HCT116 (cell line): ENCODE results near the gene NT5C1A. TPM values are rescaled to one million over a fixed set of nuclear protein-coding genes. Genes with fewer than 3 reads are reported as not detected.

Source experiments
- ATAC-seq: fragments of 200-7000 bp; cut with Tn5 transposase; 2 replicates; pipeline ENCODE4 v1.9.1; 2020; ENCODE audit warnings: mild to moderate bottlenecking, moderate library complexity
- BruUV-seq: library from RNA; stranded (reverse); fragments of 400-500 nt; replicated peaks from 2 replicates; lab custom pipeline; 2021; lab: Mats Ljungman, UMichigan
- CTCF ChIA-PET: fragments of 300-600 bp; sonication (Branson Sonifier 250); formaldehyde crosslinking; loops from one replicate; lab custom pipeline; 2021; ENCODE audit warnings: antibody characterized with exemption; lab: Charles Lee
- POLR2A ChIA-PET: fragments of 300-600, 350-600 bp; sonication (Branson Sonifier 250); formaldehyde crosslinking; loops from one replicate; lab custom pipeline; 2021; ENCODE audit warnings: antibody characterized with exemption; lab: Charles Lee
- RAD21 ChIA-PET, 2 experiments: fragments of 300-600 bp; sonication (Branson Sonifier 250); formaldehyde crosslinking; loops; one replicate each; lab custom pipeline; 2023; ENCODE audit warnings: low total read pairs in 2 of 2; ENCODE audit not compliant: uncharacterized antibody in 2 of 2, unreplicated experiment in 2 of 2, low non-redundant PET in 1 of 2; lab: Charles Lee
- DNase-seq: peaks from one replicate; pipeline ENCODE4 v3.0.0-alpha.2; 2010; ENCODE audit warnings: low read depth, low spot score
- H2AFZ ChIP-seq: fragments of 200-600 bp; shearing (Covaris generic), sonication (generic); 2 replicates; pipeline ENCODE4 v1.6.1; 2017; ENCODE audit warnings: low read depth, mixed run types, mixed read lengths, antibody characterized with exemption, low read length; ENCODE audit not compliant: poor library complexity, severe bottlenecking
- H3K27ac ChIP-seq: 2 replicates; pipeline ENCODE4 v1.5.1; 2012; ENCODE audit warnings: low read depth, low read length
- H3K27me3 ChIP-seq: fragments of 200-600 bp; sonication (generic); 2 replicates; pipeline ENCODE4 v1.6.1; 2016; ENCODE audit warnings: mixed run types, low read length, mixed read lengths; ENCODE audit not compliant: insufficient read depth
- H3K36me3 ChIP-seq, 2 experiments: fragments of 200-500 bp in 1 of 2; fragments of 200-600 bp in 1 of 2; sonication (Bioruptor generic) in 1 of 2; sonication (generic) in 1 of 2; 2 replicates each; pipeline versions ENCODE4 v1.5.1 to v1.6.1; 2014 to 2016; ENCODE audit warnings: low read length in 2 of 2, inconsistent platforms in 1 of 2, mixed read lengths in 1 of 2, mixed run types in 1 of 2; ENCODE audit not compliant: insufficient read depth in 2 of 2, control insufficient read depth in 1 of 2
- H3K4me1 ChIP-seq, 2 experiments: fragments of 200-600 bp in 1 of 2; sonication (generic) in 1 of 2; 2 replicates each; pipeline versions ENCODE4 v1.5.1 to v1.6.1; 2012 to 2017; ENCODE audit warnings: low read length in 2 of 2, inconsistent platforms in 1 of 2, mild to moderate bottlenecking in 1 of 2, mixed read lengths in 1 of 2, mixed run types in 1 of 2, moderate library complexity in 1 of 2; ENCODE audit not compliant: insufficient read depth in 2 of 2, control insufficient read depth in 1 of 2
- H3K4me2 ChIP-seq: fragments of 200-600 bp; sonication (generic); 2 replicates; pipeline ENCODE4 v1.6.1; 2017; ENCODE audit warnings: mixed run types, low read length, mixed read lengths
- H3K4me3 ChIP-seq, 2 experiments: fragments of 200-600 bp in 1 of 2; sonication (generic) in 1 of 2; replicated peaks in 1 of 2; 2 replicates each; pipeline ENCODE4 v1.5.1; 2011 to 2016; ENCODE audit warnings: low read length in 2 of 2, control low read depth in 1 of 2, low read depth in 1 of 2, mild to moderate bottlenecking in 1 of 2, mixed read lengths in 1 of 2, mixed run types in 1 of 2
- H3K79me2 ChIP-seq: fragments of 200-600 bp; sonication (generic); 2 replicates; pipeline ENCODE4 v1.6.1; 2017; ENCODE audit warnings: mild to moderate bottlenecking, mixed run types, low read length, moderate library complexity, mixed read lengths; ENCODE audit not compliant: insufficient read depth
- H3K9ac ChIP-seq: fragments of 200-600 bp; sonication (generic); 2 replicates; pipeline ENCODE4 v1.6.1; 2016; ENCODE audit warnings: low read length, mixed read lengths
- H3K9me2 ChIP-seq: fragments of 200-600 bp; sonication (generic), shearing (Covaris generic); 2 replicates; pipeline ENCODE4 v1.6.1; 2017; ENCODE audit warnings: mixed run types, mild to moderate bottlenecking, moderate library complexity; ENCODE audit not compliant: insufficient read depth
- H3K9me3 ChIP-seq, 2 experiments: fragments of 200-500 bp in 1 of 2; fragments of 200-600 bp in 1 of 2; sonication (Bioruptor generic) in 1 of 2; sonication (generic) in 1 of 2; 2 replicates each; pipeline ENCODE4 v1.6.1; 2014 to 2017; ENCODE audit warnings: low read length in 2 of 2, mixed read lengths in 2 of 2, inconsistent platforms in 1 of 2, low read depth in 1 of 2, mild to moderate bottlenecking in 1 of 2, mixed run types in 1 of 2, moderate library complexity in 1 of 2; ENCODE audit not compliant: control insufficient read depth in 1 of 2, insufficient read depth in 1 of 2
- H4K20me1 ChIP-seq: fragments of 200-600 bp; sonication (generic), shearing (Covaris generic); 2 replicates; pipeline ENCODE4 v1.6.1; 2017; ENCODE audit warnings: mixed run types, mild to moderate bottlenecking, moderate library complexity; ENCODE audit not compliant: insufficient read depth
- ATF3 ChIP-seq: IDR thresholded peaks from 2 replicates; pipeline ENCODE4 v1.6.1; 2012
- CEBPB ChIP-seq: IDR thresholded peaks from 2 replicates; pipeline ENCODE4 v1.6.1; 2012; ENCODE audit warnings: low read depth
- EGR1 ChIP-seq: IDR thresholded peaks from 2 replicates; pipeline ENCODE4 v1.6.1; 2012; ENCODE audit warnings: low read depth
- EZH2 ChIP-seq: fragments of 200-600 bp; sonication (generic); IDR thresholded peaks from 2 replicates; pipeline ENCODE4 v1.6.1; 2017; ENCODE audit warnings: antibody characterized with exemption, mixed run types
- EZH2phosphoT487 ChIP-seq: fragments of 200-600 bp; IDR thresholded peaks from 2 replicates; pipeline ENCODE4 v1.6.1; 2018; ENCODE audit warnings: antibody characterized with exemption, borderline replicate concordance
- JUND ChIP-seq: IDR thresholded peaks from 2 replicates; pipeline ENCODE4 v1.6.1; 2012
- POLR2AphosphoS5 ChIP-seq: IDR thresholded peaks from 2 replicates; pipeline ENCODE4 v1.6.1; 2011; ENCODE audit warnings: mild to moderate bottlenecking, low read depth, low read length, moderate library complexity
- REST ChIP-seq: IDR thresholded peaks from 2 replicates; pipeline ENCODE4 v1.6.1; 2012; ENCODE audit warnings: low read depth
- SIN3A ChIP-seq: IDR thresholded peaks from 2 replicates; pipeline ENCODE4 v1.6.1; 2012; ENCODE audit warnings: low read depth
- TCF7L2 ChIP-seq: IDR thresholded peaks from 2 replicates; pipeline ENCODE4 v1.7.0; 2011; ENCODE audit warnings: borderline replicate concordance, inconsistent platforms; ENCODE audit not compliant: insufficient read depth, insufficient read length; ENCODE audit errors: extremely low read depth
- ZNF274 ChIP-seq: fragments of 200-500 bp; sonication (Bioruptor generic); IDR thresholded peaks from 2 replicates; pipeline ENCODE4 v1.6.1; 2014; ENCODE audit warnings: mild to moderate bottlenecking, low read depth, low read length, inconsistent platforms
- intact Hi-C: fragments of 100-400 bp; cut with micrococcal nuclease; formaldehyde crosslinking; loops from 2 replicates; pipeline ENCODE4 v1.10.0; 2022
- total RNA-seq: library from RNA; stranded (reverse); gene quantifications from one replicate; pipeline ENCODE4 v1.2.1, GENCODE V29; 2021; ENCODE audit not compliant: unreplicated experiment
- TF ChIP-seq, protein P1 (sequence below): IDR thresholded peaks from 2 replicates; pipeline ENCODE4 v1.6.1; 2012
- TF ChIP-seq, protein P2 (sequence below), 3 experiments: fragments of 200-600 bp in 1 of 3; sonication (generic) in 1 of 3; IDR thresholded peaks in 2 of 3; conservative IDR thresholded peaks in 1 of 3; 2 replicates each; pipeline ENCODE4 v1.5.1; 2012 to 2017; ENCODE audit warnings: low read depth in 2 of 3, low read length in 2 of 3, antibody characterized with exemption in 1 of 3, borderline replicate concordance in 1 of 3, control low read depth in 1 of 3, mild to moderate bottlenecking in 1 of 3, mixed read lengths in 1 of 3, mixed run types in 1 of 3, moderate library complexity in 1 of 3; ENCODE audit not compliant: insufficient read depth in 1 of 3

NT5C1A gene
- total RNA-seq, 1 experiment from 2014 or later = not detected

DNA sequence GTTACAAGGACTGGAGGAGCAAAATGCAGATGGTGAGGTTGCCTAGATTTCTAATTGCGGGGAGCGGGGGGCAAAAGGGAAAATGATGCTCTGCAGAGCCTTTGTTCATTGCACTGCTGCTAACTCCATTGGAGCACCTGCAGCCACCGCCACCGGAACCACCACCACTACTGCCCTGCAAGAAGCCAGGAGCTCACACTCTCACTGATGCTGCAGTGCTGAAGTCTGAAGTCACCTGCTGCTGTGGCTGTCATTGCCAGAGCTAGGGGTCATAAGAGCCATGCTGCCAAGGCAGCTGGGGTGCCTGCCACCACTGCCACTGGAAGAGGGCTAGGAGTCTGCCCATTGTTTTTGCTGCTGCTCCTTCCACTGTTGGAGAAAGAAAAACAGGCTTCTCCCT lies 26.7 kb upstream of the NT5C1A start (continued):
- TF ChIP-seq TCF7L2 (no peak), REST (no peak), ZNF274 (no peak), POLR2AphosphoS5 (no peak), CEBPB (no peak), SIN3A (no peak)

DNA sequence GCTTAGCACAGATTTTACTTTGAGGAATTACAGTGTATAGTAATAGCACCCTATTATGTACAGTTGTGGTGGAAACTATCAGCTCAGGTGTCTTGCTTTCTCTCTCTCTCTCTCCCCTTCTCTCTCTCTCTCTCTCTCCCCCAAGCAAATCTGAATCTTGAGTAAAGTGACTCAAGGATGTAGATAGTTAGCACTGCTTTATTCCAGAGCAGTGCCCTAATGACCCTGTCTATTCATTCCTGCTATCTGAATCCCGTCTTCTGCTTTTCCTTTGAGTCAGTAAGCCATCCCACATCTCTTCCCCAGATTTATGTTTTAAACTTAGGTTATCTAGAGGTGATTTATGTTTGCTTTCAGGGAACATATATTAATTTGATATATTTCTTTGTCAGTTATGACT lies 24.5 kb upstream of the NT5C1A start:
- H2AFZ ChIP-seq = no peak overlapping the region
- TF ChIP-seq, protein P1, sequence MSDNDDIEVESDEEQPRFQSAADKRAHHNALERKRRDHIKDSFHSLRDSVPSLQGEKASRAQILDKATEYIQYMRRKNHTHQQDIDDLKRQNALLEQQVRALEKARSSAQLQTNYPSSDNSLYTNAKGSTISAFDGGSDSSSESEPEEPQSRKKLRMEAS = no peak
- TF ChIP-seq ZNF274 = no peak
- no peak for TF ChIP-seq EZH2
- no peak for TF ChIP-seq EZH2phosphoT487
- TF ChIP-seq, protein P2, sequence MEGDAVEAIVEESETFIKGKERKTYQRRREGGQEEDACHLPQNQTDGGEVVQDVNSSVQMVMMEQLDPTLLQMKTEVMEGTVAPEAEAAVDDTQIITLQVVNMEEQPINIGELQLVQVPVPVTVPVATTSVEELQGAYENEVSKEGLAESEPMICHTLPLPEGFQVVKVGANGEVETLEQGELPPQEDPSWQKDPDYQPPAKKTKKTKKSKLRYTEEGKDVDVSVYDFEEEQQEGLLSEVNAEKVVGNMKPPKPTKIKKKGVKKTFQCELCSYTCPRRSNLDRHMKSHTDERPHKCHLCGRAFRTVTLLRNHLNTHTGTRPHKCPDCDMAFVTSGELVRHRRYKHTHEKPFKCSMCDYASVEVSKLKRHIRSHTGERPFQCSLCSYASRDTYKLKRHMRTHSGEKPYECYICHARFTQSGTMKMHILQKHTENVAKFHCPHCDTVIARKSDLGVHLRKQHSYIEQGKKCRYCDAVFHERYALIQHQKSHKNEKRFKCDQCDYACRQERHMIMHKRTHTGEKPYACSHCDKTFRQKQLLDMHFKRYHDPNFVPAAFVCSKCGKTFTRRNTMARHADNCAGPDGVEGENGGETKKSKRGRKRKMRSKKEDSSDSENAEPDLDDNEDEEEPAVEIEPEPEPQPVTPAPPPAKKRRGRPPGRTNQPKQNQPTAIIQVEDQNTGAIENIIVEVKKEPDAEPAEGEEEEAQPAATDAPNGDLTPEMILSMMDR (IDR thresholded peaks at IDR 0.05 in 2 of 3, conservative IDR thresholded peaks at IDR 0.05 in 1 of 3; ENCODE audit: borderline replicate concordance in 1 of 3, insufficient read depth in 1 of 3, low read depth in 2 of 3, low read length in 2 of 3) = no peak
- no peak for TF ChIP-seq JUND
- TF ChIP-seq ATF3 = no peak
- no peak for TF ChIP-seq EGR1
- no peak overlapping the region for H3K4me3 ChIP-seq
- intact Hi-C loops = no loop called here
- no peaks in the 10 kb centered on the region for H3K9me2 ChIP-seq
- CTCF ChIA-PET = no interaction called here
- H3K9ac ChIP-seq = no peak overlapping the region
- H3K27me3 ChIP-seq = peaks cover 16% of the 10 kb centered on the region; the same call in 1 of the 2 replicates
- peaks cover 0 to 3% of the 10 kb centered on the region in 2 experiments; a peak in 1 of 4 replicates for H3K4me1 ChIP-seq
- no TSS peak for BruUV-seq
- H3K36me3 ChIP-seq = no peaks in the 10 kb centered on the region
- no peaks in the 10 kb centered on the region for H3K79me2 ChIP-seq
- ATAC-seq (no peak), DNase-seq (no peak)
- no peak overlapping the region for H3K4me2 ChIP-seq
- H3K27ac ChIP-seq = no peak overlapping the region
- H3K9me3 ChIP-seq = no peaks in the 10 kb centered on the region
- POLR2A ChIA-PET = no interaction called here
- RAD21 ChIA-PET = interaction anchor here in 1 of 2 experiments (0.6 kb wide), 1 partner anchor 13 kb away, joined by 3 read pairs; no protein-coding TSS in a partner anchor
- no peaks in the 10 kb centered on the region for H4K20me1 ChIP-seq
